Stimulated activated CD8-positive, alpha-beta memory T cell treated with anti-CD3 and anti-CD28 coated beads, Interleukin-15, amount 100 ng/mL, for 1 hour (primary cell): ENCODE data around the gene PAPSS1.

Experiments
- DNase-seq: peaks from one replicate; pipeline ENCODE4 v3.0.0-alpha.2; 2020; ENCODE audit warnings: low read depth

The PAPSS1 gene

DNA sequence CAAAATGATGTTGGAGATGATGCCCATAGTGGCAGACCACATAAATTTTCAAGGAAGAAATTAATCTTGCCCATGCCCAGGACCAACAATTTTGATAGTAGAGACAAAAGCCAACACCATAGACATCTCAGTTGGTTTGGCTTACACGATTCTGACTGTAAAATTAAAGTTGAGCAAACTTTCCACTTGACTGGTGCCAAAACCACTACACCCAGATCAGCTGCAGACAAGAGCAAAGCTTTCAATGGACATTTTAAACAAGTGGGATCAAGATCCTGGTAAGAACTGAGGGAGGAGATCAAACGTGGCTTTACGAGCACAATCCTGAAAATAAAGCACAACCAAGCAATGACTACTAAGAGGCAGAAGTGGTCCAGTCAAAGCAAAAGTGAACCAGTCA, 90.7 kb downstream of the PAPSS1 start:
- DNase-seq, result no peak

- no peak for DNase-seq
These were observed 94.6 kb downstream of the PAPSS1 start for GRCh38 chr4:107625391-107625902.

DNA sequence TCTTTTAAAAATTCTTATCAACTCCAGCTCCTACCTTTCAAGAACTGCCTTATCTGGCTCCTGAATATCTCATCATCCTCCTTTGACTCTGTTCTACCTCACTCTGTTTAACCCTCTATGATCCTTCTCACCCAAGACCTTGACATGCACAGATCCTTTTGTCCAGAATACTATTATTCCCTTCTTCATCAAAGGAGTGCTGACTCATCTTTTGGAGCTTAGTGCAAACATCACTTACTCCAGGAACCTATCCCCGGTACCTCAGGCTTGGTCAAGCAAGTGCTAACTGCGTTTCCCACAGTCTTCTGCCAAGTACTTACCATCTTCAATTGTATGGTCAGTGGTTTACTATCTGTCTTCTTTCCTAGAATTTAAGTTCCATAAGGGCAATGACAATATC, 96.0 kb downstream of the PAPSS1 start:
- DNase-seq, result no peak

DNA sequence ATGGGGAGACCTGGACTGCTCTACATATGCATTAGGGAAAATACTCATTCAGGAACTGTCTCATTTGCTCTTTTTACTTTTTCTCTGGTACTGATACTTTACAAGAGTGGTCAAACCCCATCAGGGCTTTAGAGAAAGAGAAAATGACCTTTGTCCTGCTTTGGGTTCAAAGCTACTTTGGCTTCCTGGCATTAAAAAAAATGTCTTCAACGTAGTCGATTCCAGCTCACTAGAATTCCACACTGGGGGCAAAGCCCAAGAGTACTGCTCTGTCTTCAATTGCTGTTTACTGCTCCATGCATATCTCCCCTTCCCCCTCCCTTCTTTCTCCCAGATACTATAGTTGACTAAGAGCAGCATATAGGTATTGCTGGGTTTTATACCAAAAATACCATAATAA, 98.0 kb downstream of the PAPSS1 start:
- DNase-seq, result no peak

- DNase-seq, result no peak
These were observed 100.3 kb downstream of the PAPSS1 start for GRCh38 chr4:107619731-107620130.

DNA sequence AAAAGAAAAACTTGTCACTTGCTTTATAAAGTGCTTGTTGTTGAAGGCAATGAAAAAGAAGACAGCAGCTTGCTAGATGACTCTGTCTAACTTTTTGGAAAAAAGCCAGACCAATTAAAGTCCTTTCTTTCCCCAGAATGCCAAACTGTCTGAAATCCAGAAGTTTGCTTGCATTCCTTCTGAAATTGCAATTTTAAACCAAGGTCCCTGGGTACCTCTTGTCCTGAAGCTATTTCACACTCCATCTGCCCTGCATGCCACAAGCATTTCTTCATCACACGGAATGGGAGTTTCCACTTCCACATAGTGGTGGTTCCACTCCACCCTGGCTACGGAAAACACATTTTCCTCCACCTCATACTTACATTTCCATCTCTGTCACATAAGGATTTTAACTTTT, 101.0 kb downstream of the PAPSS1 start:
- no peak for DNase-seq

DNA sequence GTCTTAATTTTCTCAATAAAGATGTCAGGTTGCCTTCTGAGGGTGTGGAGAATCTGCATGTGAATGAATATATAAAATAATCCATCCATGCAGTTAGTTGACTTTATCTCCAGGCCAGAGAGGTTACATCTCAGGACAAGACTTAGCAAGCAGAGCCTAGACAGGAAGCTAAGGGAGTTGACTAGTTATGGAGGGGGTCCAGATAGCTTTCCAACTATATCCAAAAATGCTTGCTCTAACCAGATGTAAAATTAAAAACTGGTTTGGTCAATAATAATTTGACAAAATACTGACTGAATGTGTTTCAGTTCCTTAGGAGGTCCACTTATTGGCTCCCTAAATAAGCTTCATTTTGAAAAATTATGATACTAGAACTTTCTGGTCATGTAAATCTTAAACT, 101.4 kb downstream of the PAPSS1 start:
- no peak for DNase-seq

GRCh38 chr4:107616838-107617389, 103.1 kb downstream of the PAPSS1 start:
- no peak for DNase-seq

DNA sequence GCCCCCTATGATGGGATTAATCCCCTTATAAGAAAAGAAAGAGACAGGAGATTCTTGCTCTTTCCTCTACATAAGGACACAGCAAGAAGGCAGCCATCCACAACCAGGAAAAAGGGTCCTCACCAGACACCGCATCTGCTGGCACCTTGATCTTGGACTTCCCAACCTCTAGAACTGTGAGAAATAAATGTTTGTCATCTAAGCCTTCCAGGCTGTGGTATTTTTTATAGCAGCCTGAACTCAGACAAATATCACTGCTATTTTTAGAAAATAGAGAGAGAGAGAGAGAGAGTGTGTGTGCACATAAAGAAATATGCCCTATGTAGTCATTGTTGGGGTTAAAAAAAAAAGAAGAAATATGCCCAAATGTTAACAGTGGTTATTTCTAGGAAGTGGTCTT, 104.2 kb downstream of the PAPSS1 start:
- no peak for DNase-seq

GRCh38 chr4:107603430-107603829, 116.6 kb downstream of the PAPSS1 start:
- DNase-seq, result no peak

DNA sequence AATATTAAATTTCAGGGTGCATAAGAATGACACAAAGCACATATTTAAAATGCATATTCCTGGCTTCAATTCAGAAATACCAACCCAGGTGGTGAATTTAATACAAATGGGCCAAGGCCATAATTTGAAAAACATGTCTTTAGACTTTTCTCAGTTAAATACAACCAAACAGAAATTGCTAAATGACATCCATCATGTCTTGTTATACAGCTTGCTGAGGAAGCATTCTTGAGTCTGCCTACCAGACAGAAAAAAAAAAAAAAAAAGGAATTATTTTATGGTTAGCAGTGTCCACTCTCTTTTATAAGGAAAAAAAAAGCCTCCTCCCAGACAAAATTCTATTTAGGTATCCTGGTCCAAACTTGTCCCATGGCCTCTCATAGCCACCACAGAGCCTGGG, 119.1 kb downstream of the PAPSS1 start:
- DNase-seq, result no peak

GRCh38 chr4:107600436-107600835, 119.6 kb downstream of the PAPSS1 start:
- DNase-seq, result no peak

- no peak for DNase-seq
These were observed 120.2 kb downstream of the PAPSS1 start for GRCh38 chr4:107599841-107600240.

DNA sequence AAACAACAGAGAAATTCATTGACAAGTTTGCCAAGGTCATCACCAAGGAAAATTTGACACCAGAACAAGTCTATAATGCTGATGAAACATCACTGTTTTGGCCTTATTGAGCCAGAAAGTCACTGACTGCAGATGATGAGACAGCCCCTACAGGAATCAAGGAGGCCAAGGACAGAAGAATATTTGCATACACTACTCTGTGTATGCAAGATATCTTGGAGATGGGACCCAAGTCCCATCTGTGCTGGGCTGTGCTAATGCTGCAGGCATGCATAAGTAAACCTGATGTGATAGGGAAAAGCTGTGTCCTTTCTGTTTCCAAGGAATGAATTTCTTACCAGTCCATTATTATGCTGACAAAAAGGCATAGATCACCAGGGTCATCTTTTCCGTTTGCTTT, 126.8 kb downstream of the PAPSS1 start:
- no peak for DNase-seq

- DNase-seq, result no peak
These were observed 127.5 kb downstream of the PAPSS1 start for GRCh38 chr4:107592519-107592918.

GRCh38 chr4:107589269-107589668, 130.8 kb downstream of the PAPSS1 start:
- DNase-seq, result no peak

DNA sequence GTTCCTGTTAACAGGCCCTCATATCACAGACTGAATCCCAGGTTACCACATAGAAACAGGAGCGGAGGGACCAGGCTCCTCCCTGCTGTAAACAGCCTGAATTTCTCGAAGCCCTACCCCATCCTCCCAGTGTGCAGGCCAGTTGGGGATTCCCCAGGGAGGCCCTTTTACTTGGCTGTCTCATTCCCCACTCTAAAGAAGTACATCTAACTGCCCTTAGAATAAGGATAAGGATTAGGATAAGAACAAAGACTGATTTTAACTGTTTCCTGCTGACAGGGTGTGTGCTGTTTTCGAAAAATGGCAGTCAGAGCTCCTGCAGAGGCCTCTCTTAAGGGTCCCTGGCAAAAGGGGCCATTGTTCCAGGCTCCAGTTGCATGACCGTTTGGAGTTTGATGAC, 133.7 kb downstream of the PAPSS1 start:
- no peak for DNase-seq

GRCh38 chr4:107579099-107579498, 140.9 kb downstream of the PAPSS1 start:
- DNase-seq, result no peak

- DNase-seq, result no peak
These were observed 141.7 kb downstream of the PAPSS1 start for GRCh38 chr4:107578321-107578720.

DNA sequence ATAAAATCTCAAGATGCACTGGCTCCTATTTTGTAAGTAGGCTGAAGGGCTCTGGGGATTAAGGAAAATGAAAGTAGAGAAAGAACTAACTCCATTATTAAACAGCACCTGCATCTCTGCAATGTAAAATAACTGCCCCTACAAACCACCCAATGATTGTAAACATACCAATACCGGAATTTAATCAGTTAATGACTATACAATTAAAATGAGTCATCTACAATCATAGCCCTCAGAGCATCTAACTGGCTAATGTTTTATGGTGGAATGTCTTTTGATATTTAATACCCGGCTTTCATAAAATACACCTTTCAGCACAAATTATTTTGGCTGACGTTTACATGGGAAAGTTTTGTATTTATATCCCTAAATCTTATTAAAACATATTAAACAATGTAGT, 142.3 kb downstream of the PAPSS1 start:
- DNase-seq, result no peak

DNA sequence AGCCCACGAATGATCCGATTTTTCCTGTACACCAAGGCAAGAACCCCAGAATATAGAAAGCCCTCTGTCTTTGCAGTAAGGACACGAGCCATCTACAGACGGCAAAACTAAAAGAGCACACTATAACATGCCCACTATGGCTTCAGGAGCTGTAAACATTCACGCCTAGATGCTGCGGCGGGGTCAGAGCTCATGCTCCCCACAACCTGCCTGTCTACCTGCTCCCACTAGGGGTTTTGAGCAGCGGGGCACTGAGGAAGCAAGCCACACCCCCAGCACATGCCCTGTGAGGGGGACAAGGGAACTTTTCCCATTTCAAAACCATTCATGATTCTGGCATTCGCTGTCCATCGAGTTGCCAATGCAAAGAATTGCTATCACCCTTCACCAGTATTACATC, 144.8 kb downstream of the PAPSS1 start:
- DNase-seq, result no peak

DNA sequence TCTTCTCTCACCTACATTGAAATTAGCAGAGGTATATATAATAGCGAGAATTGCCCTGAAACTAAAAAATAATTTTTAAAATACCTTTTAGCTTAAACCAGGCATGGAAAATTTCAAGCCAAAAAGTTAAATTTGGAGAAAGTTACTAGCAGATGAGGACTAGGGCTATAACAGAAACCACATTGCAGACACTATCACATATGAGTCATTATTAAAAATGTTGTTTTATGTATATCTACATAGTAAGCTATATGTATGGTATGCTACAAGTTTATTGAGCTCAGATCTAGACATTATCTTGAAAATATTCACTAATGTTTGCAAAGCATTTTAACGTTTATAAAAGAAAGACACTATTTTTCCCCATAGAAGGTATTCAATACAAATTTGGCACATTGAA, 147.8 kb downstream of the PAPSS1 start:
- DNase-seq, result no peak

GRCh38 chr4:107570952-107571351, 149.1 kb downstream of the PAPSS1 start:
- no peak for DNase-seq

DNA sequence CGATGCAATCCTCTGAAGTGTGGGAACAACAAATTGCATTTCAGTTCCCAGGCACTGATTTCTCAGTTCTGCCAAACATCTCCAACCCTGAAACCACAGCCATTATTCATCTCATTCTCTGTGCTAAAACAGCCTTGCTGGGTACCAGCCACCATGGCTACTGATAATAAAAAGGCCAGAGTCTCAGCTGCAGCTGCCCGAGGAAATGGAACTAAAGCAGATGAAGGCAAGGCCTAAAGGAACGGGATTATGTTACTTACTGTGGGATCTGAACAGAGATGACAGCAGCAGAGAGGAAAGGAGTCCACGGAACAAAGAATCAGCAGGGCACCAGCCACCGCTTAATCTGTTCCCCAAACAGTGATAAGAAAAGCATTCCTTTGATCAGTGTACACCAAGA, 155.7 kb downstream of the PAPSS1 start:
- DNase-seq, result no peak
